Nephron (organoid): Measurements from ENCODE around the gene CHN2.
A peak's percentile ranks its signal among the peaks of the same experiment; 100 is the strongest.

Experiments
- H3K27ac Mint-ChIP-seq, 3 experiments: 2 replicates each; pipeline ENCODE4 v1.8.0; 2020; ENCODE audit warnings: mixed read lengths in 3 of 3, mild to moderate bottlenecking in 2 of 3, moderate library complexity in 1 of 3
- H3K27me3 Mint-ChIP-seq: 2 replicates; pipeline ENCODE4 v1.8.0; 2021; ENCODE audit warnings: low read depth, mild to moderate bottlenecking, moderate library complexity, mixed read lengths
- H3K36me3 Mint-ChIP-seq: 2 replicates; pipeline ENCODE4 v1.8.0; 2020; ENCODE audit warnings: low read depth, mixed read lengths
- H3K4me1 Mint-ChIP-seq: 2 replicates; pipeline ENCODE4 v1.8.0; 2020; ENCODE audit warnings: mixed read lengths
- H3K4me3 Mint-ChIP-seq, 3 experiments: 2 replicates each; pipeline ENCODE4 v1.8.0; 2020; ENCODE audit warnings: mild to moderate bottlenecking in 3 of 3, mixed read lengths in 3 of 3, moderate library complexity in 2 of 3
- H3K9me3 Mint-ChIP-seq: 2 replicates; pipeline ENCODE4 v1.8.0; 2020; ENCODE audit warnings: mixed read lengths
- TF ChIP-seq, protein P1 (sequence below), 3 experiments: fragments of 200-600 bp; sonication (generic); IDR thresholded peaks; one replicate each; pipeline ENCODE4 v1.5.0; 2021; ENCODE audit warnings: antibody characterized with exemption in 3 of 3; ENCODE audit not compliant: unreplicated experiment in 3 of 3

CHN2 gene

DNA sequence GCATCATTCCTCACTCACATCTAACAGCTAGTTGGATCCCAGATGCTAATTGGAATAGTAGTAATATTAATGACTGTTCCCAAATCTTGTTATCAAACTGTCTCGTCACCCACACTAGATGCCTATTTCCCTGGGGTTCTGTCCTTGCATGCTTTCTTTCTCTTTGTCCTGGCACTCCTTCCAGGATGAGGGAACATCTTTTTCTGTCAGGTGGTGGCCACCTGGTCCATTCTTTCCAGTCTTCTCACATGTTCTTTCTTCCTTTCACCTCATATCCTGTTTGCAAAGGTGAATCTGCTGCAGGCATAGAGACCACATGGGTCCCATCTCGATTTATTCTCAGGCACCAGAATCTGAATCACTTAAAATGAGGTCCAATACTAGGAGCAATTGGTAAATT lies 126.0 kb downstream of the CHN2 start:
- H3K9me3 Mint-ChIP-seq = no peaks in the 10 kb centered on the region
- H3K4me3 Mint-ChIP-seq = no peak overlapping the region
- TF ChIP-seq, protein P1, sequence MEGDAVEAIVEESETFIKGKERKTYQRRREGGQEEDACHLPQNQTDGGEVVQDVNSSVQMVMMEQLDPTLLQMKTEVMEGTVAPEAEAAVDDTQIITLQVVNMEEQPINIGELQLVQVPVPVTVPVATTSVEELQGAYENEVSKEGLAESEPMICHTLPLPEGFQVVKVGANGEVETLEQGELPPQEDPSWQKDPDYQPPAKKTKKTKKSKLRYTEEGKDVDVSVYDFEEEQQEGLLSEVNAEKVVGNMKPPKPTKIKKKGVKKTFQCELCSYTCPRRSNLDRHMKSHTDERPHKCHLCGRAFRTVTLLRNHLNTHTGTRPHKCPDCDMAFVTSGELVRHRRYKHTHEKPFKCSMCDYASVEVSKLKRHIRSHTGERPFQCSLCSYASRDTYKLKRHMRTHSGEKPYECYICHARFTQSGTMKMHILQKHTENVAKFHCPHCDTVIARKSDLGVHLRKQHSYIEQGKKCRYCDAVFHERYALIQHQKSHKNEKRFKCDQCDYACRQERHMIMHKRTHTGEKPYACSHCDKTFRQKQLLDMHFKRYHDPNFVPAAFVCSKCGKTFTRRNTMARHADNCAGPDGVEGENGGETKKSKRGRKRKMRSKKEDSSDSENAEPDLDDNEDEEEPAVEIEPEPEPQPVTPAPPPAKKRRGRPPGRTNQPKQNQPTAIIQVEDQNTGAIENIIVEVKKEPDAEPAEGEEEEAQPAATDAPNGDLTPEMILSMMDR (IDR thresholded peaks at IDR 0.05; ENCODE audit: unreplicated experiment in 3 of 3) = no peak
- no peaks in the 10 kb centered on the region for H3K27me3 Mint-ChIP-seq
- peaks cover 4% of the 10 kb centered on the region for H3K4me1 Mint-ChIP-seq
- H3K36me3 Mint-ChIP-seq = no peaks in the 10 kb centered on the region
- no peak overlapping the region for H3K27ac Mint-ChIP-seq

DNA sequence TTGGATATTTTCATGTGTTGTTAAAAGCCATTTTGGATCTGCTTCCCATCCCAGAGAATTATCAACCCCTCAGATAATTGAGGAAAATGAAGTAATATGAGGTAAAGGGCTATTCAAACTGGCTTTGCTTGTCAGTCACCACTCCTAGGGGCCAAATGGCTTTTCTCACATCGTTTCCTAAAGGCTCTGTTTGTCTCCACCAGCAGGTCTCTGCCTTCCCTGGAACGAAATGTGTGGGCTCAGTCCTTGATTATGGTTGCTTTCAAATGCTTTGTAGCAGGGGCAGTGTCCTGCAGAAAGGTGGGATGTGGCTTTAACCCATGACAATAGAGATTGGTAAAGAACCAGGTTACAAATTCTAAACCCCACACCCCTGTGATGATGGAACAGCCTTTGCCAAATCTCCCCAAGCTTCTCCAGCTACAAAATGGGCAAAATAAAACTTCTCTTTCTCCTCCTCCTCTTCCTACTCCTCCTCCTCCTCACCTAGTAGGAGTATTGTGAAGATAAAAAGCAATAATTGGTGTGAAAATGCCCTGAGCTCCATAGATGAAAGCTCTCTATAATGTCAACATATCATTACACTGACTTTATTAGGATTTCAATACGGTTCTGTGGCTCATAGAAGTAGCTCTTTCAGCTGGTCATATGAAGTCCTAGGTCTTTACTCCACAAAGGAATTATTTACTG lies 127.6 kb downstream of the CHN2 start:
- Mint-ChIP-seq H3K4me3 (no peak overlapping the region), H3K4me1 (peaks cover 10% of the 10 kb centered on the region)

DNA sequence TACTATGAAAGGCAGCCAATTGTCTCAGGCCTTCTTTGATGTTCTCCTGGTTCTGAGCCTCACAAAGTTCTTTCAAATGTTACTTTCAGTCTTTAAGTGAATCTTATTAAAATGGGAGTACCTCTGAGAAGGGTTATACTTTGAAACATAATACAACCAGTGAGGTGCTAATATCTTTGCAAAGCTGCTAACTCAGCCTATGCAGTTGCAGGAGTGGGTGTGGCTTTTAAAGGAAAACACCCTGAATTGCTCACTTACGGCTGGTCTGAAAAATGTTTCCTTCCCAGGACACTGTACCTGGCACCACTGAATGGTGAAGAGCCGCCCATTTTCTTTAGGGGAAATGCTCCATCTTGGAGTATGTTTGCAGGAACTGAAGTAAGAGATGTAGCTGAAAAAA lies 130.9 kb downstream of the CHN2 start:
- Mint-ChIP-seq H3K4me3 (no peak overlapping the region), H3K36me3 (no peaks in the 10 kb centered on the region), H3K4me1 (peaks cover 30% of the 10 kb centered on the region), H3K9me3 (no peaks in the 10 kb centered on the region), H3K27me3 (peaks cover 7% of the 10 kb centered on the region), H3K27ac (no peak overlapping the region)
- TF ChIP-seq, protein P1 (IDR thresholded peaks at IDR 0.05; ENCODE audit: unreplicated experiment in 3 of 3) = no peak

More for the DNA sequence above, 127.6 kb downstream of the CHN2 start:
- TF ChIP-seq, protein P1 (IDR thresholded peaks at IDR 0.05; ENCODE audit: unreplicated experiment in 3 of 3) = no peak
- Mint-ChIP-seq H3K36me3 (no peaks in the 10 kb centered on the region), H3K27ac (no peak overlapping the region), H3K9me3 (no peaks in the 10 kb centered on the region), H3K27me3 (peaks cover 4% of the 10 kb centered on the region)

DNA sequence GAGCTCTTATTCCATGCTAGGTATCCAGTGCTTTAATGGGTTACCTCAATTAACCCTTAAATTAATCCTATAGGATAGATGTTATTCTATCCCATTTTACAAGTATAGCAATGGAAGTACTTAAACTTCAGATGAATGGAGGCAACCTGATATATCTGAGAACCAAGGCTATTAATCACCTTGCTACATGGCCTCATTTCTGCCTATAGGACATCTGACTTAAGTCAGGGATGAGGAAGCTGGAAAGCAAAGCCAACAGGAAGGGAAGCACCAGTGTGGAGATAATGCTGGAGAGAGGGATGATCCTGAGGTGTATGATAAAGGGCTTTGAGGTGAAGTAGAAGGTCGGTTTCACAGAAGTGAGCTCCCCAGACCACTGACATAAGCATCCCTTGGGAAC lies 132.3 kb downstream of the CHN2 start:
- Mint-ChIP-seq H3K27ac (peak overlapping the region in 1 of 3 experiments; percentile 14), H3K27me3 (peaks cover 15% of the 10 kb centered on the region), H3K9me3 (no peaks in the 10 kb centered on the region), H3K4me3 (no peak overlapping the region), H3K36me3 (no peaks in the 10 kb centered on the region), H3K4me1 (peaks cover 39% of the 10 kb centered on the region)
- TF ChIP-seq, protein P1 (IDR thresholded peaks at IDR 0.05; ENCODE audit: unreplicated experiment in 3 of 3) = no peak

DNA sequence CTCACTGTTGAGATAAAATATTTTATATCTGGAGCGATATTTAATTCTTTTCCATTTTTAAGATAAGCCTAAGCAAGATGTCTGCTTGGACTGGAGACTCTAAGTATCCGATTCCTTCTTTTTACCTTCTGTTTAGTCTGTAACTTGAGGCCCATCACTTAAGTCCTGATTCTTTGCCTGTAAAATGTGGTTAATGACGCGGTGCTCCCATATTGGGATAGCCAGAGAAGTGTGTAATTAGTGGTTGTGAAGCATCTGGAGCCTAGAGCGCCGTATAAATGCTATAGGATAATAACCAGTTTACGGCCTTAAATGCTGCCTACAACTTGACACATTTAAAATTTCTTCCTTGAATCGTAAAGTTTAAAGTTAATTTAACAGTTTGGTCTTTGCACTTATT lies 132.9 kb downstream of the CHN2 start:
- H3K9me3 Mint-ChIP-seq = no peaks in the 10 kb centered on the region

More for the DNA sequence above, 132.9 kb downstream of the CHN2 start:
- Mint-ChIP-seq H3K4me3 (no peak overlapping the region), H3K36me3 (no peaks in the 10 kb centered on the region), H3K27me3 (peaks cover 15% of the 10 kb centered on the region), H3K4me1 (peaks cover 43% of the 10 kb centered on the region), H3K27ac (peak overlapping the region in 2 of 3 experiments; percentile 34 to 67)
- TF ChIP-seq, protein P1 (IDR thresholded peaks at IDR 0.05; ENCODE audit: unreplicated experiment in 3 of 3) = no peak
